Esophagus squamous epithelium (tissue), 5 donors: ENCODE measurements around the gene QRICH2. TPM values are rescaled to one million over a fixed set of nuclear protein-coding genes. Genes with fewer than 3 reads are reported as not detected.
A peak's percentile ranks its signal among the peaks of the same experiment; 100 is the strongest.
"Not testable (repeated sequence)": the region's sequence is repeated elsewhere in the genome, so short reads cannot be mapped to it uniquely, and the experiment has no call there.

Experiments
- DNase-seq: peaks from one replicate; lab custom pipeline; 2025; lab: John Stamatoyannopoulos, UW
- H3K27ac ChIP-seq, 4 donors: fragments of 200-600 bp; sonication (generic); one replicate each; pipeline ENCODE4 v1.5.1; 2016 to 2019; ENCODE audit warnings: mild to moderate bottlenecking in 1 of 4
- H3K27me3 ChIP-seq, 4 donors: fragments of 200-600 bp; sonication (generic); 1 replicate in 3 of 4; 2 replicates in 1 of 4; pipeline versions ENCODE4 v1.5.1 to v1.6.0; 2017 to 2021; ENCODE audit warnings: antibody characterized with exemption in 1 of 4
- H3K36me3 ChIP-seq, 3 donors: fragments of 200-600 bp; sonication (generic); one replicate each; pipeline ENCODE4 v1.5.1; 2016 to 2019
- H3K4me1 ChIP-seq, 3 donors: fragments of 200-600 bp; sonication (generic); one replicate each; pipeline ENCODE4 v1.5.1; 2017 to 2019
- H3K4me3 ChIP-seq, 4 donors: fragments of 200-600 bp; sonication (generic); 1 replicate in 3 of 4; 2 replicates in 1 of 4; pipeline ENCODE4 v1.5.1; 2016 to 2019; ENCODE audit warnings: mild to moderate bottlenecking in 2 of 4, moderate library complexity in 1 of 4
- H3K9me3 ChIP-seq, 3 donors: fragments of 200-600 bp; sonication (generic); one replicate each; pipeline ENCODE4 v1.5.1; 2016 to 2019
- POLR2A ChIP-seq, 4 donors: fragments of 450-650 bp; IDR thresholded peaks; one replicate each; pipeline ENCODE4 v1.6.1; 2017; ENCODE audit warnings: antibody characterized with exemption in 4 of 4, mild to moderate bottlenecking in 4 of 4, moderate library complexity in 3 of 4
- WGBS, 2 donors: methylation state at CpG; one replicate each; pipeline ENCODE4 v1.1.5; 2018; 5-methylcytosine and 5-hydroxymethylcytosine counted together
- intact Hi-C: fragments of 100-400 bp; cut with DNase I; formaldehyde crosslinking; loops from one replicate; pipeline ENCODE4 v1.15.0; 2022
- total RNA-seq, 4 donors: library from RNA; depleted of rRNA; stranded (reverse); fragments of >200 nt; gene quantifications; one replicate each; pipeline ENCODE4 v1.1.0, GENCODE V29; 2016
- TF ChIP-seq, protein P1 (sequence below), 6 experiments: fragments of 450-650 bp in 4 of 6; fragments of 200-600 bp in 2 of 6; sonication (generic) in 2 of 6; IDR thresholded peaks; one replicate each; pipeline ENCODE4 v1.5.1; 2016 to 2019; ENCODE audit warnings: antibody characterized with exemption in 6 of 6, mild to moderate bottlenecking in 4 of 6, moderate library complexity in 4 of 6
- donor health status: DM: yes; HTN: yes; CAD: no.

QRICH2 gene
- total RNA-seq, 4 donors from 2014 or later: 1.1 to 2.8 (median 1.8) TPM

DNA sequence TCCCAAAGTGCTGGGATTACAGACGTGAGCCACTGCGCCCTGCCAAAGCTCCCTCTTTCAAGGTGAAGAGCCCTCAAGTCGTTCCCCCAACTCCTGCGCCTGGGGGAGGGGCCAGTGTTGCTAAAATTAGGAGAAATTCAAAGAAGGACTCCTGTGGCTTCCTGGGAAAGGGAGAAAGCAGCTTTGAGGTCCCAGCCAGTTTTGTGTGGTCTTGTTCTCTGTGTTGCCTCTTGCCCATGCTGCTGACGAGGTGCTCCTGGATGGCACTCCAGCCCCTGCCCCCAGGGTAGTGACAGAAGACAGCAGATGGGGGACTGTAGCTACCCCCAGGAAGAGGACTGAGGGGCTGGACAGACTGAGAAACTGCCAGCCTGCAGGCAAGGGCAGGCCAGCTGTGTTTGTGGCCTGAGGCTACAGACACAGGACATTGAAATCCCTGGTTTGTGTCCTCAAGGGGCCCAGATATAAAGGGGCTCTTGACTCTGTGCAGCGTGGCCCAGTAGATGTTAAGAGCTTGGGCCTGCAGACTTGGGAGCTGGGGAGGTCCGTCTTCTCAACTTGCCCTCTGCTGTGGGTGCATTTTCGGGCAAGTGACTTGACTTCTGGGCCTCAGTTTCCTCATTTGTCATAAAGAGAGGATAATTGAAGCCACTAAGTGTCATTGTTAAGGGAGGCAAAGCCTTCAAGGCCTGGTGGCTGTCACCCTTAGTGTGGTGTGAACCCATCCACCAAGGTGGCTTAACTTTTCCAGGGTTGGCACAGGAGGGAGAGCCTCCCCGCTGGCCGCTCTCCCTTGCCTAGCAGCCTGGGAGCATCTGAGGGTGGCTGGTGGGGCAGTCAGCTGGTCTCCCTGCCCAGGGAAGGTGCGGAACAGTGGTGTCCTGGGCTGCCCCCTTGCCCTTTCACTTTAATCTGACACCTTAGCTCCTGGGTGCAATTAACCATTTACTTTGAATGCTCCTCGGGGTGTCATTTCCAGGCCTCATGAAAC lies 38.8 kb downstream of the QRICH2 start:
- TF ChIP-seq POLR2A (IDR thresholded peaks at IDR 0.05): no peak
- TF ChIP-seq, protein P1, sequence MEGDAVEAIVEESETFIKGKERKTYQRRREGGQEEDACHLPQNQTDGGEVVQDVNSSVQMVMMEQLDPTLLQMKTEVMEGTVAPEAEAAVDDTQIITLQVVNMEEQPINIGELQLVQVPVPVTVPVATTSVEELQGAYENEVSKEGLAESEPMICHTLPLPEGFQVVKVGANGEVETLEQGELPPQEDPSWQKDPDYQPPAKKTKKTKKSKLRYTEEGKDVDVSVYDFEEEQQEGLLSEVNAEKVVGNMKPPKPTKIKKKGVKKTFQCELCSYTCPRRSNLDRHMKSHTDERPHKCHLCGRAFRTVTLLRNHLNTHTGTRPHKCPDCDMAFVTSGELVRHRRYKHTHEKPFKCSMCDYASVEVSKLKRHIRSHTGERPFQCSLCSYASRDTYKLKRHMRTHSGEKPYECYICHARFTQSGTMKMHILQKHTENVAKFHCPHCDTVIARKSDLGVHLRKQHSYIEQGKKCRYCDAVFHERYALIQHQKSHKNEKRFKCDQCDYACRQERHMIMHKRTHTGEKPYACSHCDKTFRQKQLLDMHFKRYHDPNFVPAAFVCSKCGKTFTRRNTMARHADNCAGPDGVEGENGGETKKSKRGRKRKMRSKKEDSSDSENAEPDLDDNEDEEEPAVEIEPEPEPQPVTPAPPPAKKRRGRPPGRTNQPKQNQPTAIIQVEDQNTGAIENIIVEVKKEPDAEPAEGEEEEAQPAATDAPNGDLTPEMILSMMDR (IDR thresholded peaks at IDR 0.05): no peak
- H3K4me1 ChIP-seq: peaks cover 68 to 84% (median 73%) of the 10 kb centered on the region in 3 donors
- peak overlapping the region; percentile 85 to 100 (median 98) for H3K27ac ChIP-seq
- H3K27me3 ChIP-seq: no peaks in the 10 kb centered on the region
- DNase-seq: no peak
- H3K36me3 ChIP-seq: peaks cover 0 to 29% (median 14%) of the 10 kb centered on the region in 3 donors
- no peaks in the 10 kb centered on the region for H3K9me3 ChIP-seq
- peak overlapping the region in 1 of 4 donors; percentile 48 for H3K4me3 ChIP-seq
- intact Hi-C loops: no loop called here
- 49 to 62% methylated on average over 7 to 10 of the region's 12 CpGs for WGBS, 2 donors

DNA sequence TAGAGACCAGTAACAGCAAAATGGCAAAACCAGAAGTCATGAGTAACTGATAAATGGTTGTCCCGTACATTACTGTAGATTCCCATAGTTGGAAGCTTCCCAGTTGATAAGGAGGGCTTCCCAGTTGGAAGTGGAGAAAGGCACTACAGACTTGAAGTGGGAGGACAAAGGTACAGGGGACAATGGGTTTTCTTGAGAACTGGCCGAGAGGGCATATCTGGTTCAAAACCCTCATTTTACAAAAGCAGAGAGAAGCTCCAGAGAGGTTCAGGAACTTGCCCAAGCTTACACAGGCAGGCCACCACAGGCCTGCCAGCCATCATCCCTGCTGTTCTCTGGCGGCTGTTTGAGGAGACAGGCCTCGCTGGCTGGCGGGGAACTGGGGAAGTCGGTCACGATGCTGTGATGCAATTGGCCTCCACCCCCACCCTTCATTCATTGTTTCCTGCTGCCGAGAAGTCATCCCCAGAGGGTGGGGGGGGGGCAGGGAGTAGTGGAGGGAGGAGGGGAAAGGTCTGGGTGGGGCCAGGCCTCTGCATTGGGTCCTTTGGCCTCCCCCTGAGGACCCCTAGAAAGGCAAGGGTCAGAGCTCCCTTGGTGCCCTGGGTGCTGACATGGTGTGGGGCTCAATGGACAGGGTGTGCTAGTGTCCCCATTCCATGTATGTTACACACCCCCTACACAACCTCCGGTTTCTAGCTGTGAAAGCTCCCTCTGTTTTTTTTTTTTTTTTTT lies 39.9 kb downstream of the QRICH2 start:
- no peaks in the 10 kb centered on the region for H3K9me3 ChIP-seq
- H3K4me1 ChIP-seq: peaks cover 76 to 84% (median 78%) of the 10 kb centered on the region in 3 donors
- DNase-seq: no peak
- H3K27me3 ChIP-seq: no peaks in the 10 kb centered on the region
- intact Hi-C loops: no loop called here
- H3K36me3 ChIP-seq: peaks cover 0 to 29% (median 14%) of the 10 kb centered on the region in 3 donors
- 9 to 14% methylated on average over 8 of the region's 9 CpGs for WGBS, 2 donors
- peak in 2 of 4 donors; percentile 14 to 77 for TF ChIP-seq POLR2A (IDR thresholded peaks at IDR 0.05)
- TF ChIP-seq, protein P1 (IDR thresholded peaks at IDR 0.05): no peak
- H3K4me3 ChIP-seq: peak overlapping the region in 3 of 4 donors; percentile 20 to 94 (median 48)
- H3K27ac ChIP-seq: peak overlapping the region; percentile 85 to 100 (median 98)

DNA sequence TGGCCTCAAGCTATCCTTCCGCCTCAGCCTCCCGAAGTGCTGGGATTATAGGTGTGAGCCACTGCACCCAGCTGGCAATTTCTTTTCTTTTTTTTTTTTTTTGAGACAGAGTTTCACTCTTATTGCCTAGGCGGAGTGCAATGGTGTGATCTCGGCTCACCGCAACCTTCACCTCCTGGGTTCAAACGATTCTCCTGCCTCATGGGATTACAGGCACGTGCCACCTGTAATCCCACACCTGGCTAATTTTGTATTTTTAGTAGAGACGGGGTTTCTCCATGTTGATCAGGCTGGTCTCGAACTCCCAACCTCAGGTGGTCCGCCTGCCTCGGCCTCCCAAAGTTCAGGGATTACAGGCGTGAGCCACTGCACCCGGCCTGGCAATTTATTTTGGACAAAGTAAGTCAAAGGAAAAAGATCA lies 40.5 kb downstream of the QRICH2 start:
- H3K4me3 ChIP-seq: peak overlapping the region in 3 of 4 donors; percentile 20 to 94 (median 48)
- WGBS, 2 donors: 55 to 59% methylated on average over 11 to 13 of the region's 13 CpGs
- H3K4me1 ChIP-seq: peaks cover 73 to 84% (median 76%) of the 10 kb centered on the region in 3 donors

DNA sequence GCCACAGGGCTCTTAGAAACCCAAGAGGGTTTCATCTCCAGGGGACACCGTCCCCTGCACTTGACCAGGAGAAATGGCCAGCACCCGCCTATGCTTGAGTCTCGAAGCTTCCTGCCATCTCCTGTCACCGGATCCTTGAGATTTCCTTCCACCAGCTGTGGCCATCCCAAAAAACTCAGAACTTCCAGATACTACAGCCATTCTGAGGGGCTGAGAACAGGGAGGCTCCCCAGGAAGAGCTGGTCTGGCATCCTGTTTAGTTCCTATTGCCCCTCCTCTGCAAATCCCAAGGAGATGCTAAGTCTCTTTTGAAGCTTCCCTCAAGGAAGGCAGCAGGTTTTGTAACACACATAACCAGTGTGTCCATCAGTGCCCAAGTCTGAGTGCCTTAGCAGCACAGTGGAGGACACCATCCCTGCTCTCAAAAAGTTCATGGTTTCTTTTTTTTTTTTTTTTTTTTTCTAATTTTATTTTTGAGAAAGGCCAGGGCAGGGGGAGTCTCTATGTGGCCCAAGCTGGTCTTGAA lies 41.0 kb downstream of the QRICH2 start:
- Histone ChIP-seq H3K4me3 (peak overlapping the region; percentile 89 to 99 (median 94)), H3K9me3 (no peaks in the 10 kb centered on the region), H3K4me1 (peaks cover 71 to 84% (median 72%) of the 10 kb centered on the region in 3 donors), H3K36me3 (peaks cover 0 to 29% (median 14%) of the 10 kb centered on the region in 3 donors), H3K27me3 (no peaks in the 10 kb centered on the region), H3K27ac (peak overlapping the region; percentile 98 to 100 (median 98))
- 42 to 54% methylated on average over 4 of the region's 4 CpGs for WGBS, 2 donors
- intact Hi-C loops: no loop called here
- DNase-seq: no peak
- TF ChIP-seq POLR2A (IDR thresholded peaks at IDR 0.05): no peak
- TF ChIP-seq, protein P1 (IDR thresholded peaks at IDR 0.05): no peak

More for the DNA sequence above, 40.5 kb downstream of the QRICH2 start:
- H3K27me3 ChIP-seq, H3K9me3 ChIP-seq, intact Hi-C loops, DNase-seq: not testable (repeated sequence)
- peaks cover 0 to 29% (median 14%) of the 10 kb centered on the region in 3 donors for H3K36me3 ChIP-seq
- peak overlapping the region; percentile 85 to 100 (median 98) for H3K27ac ChIP-seq
